ENCODE data around the gene VEGFD.
A peak's percentile ranks its signal among the peaks of the same experiment; 100 is the strongest.
"Not testable (repeated sequence)": the region's sequence is repeated elsewhere in the genome, so short reads cannot be mapped to it uniquely, and the experiment has no call there.

The VEGFD gene

DNA sequence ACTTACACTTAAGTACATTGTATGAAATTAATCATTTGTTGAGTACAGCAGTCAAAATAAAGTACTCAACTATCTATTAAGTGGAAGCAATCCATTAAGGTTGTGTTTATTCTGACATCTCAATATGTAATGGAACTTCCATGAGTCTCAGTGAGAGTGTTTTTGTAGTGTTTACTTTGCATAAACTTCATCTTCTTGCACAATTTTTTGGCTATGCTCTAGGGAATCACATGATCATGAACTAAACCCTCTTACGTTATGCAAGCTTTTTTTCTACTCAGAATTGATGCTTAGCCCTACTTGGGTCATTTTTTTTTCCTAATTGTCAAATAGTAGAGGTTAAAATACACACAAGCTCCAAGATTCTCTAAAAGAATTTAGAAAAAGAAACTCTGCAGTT is 27.8 kb downstream of the VEGFD start:
- DNase-seq: no peak

DNA sequence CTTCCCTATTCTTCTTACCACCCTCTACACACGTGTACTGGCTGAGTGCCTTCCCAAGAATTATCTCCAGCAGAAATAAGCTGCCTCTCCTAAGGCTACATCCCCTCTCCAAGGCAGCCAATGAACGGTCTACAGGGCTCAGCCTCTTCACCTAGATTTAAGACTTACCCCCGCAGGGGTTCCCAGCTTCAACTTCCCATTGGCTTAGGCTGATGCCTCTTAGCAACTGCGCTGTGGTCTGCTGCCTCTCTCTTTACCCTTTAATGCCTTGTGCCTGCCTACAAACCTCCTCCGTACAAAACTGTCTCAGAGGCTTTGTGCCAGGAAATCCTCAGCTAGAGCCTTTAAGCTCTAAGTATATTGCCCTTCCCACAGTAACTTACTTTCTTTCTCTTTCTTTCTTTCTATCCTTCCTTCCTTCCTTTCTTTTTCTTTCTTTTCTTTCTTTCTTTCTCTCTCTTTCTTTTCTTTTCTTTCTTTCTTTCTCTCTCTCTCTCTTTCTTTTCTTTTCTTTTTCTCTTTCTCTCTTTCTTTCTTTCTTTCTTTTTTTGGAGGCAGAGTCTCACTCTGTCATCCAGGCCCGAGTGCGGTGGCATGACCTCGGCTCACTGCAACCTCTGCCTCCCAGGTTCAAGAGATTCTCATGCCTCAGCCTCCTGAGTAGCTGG is 33.8 kb downstream of the VEGFD start:
- DNase-seq: no peak

GRCh38 chrX:15349046-15349445 is 35.2 kb downstream of the VEGFD start:
- no peak for DNase-seq

DNA sequence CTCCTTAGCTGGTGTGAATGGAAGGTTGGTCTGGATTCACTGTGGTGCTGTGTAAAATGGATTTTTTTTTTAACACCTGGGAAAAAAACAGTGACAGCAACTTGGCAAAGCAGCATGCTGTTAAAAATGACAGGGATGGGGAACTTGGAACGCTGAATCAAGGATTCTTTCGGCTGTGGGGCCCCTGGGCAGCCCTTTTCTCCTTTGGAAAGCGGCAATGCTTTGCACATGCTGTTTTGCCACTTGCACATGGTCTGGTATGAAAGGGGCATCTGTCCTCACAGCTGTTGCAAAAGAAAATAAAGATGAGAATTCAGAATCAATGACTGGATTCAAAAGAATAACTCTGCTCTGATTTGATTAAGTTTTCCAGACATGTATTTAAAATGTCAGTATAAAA is 38.2 kb downstream of the VEGFD start:
- DNase-seq: no peak

- no peak for DNase-seq
Measured at GRCh38 chrX:15344106-15344505, 40.1 kb downstream of the VEGFD start.

- DNase-seq: no peak
Measured at GRCh38 chrX:15343075-15343476, 41.1 kb downstream of the VEGFD start.

DNA sequence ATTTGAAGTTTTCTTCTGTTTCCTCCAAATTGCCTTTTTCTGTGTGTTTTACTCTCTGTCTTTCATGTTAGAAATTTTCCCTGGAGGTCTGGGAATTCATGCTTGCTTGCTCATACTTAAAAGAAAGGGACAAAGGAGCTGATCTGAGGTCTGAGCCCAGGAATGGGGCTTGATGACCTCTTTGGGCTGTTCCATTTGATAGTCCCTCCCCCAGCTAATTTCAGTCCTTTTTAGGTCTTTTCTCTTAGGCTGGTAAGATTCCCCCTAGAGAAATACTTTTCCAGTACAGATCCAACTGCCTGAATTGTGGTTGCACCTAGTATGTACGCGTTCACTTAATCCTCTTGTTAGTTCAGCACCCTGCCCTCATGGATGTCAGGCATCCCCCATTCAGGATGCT is 43.3 kb downstream of the VEGFD start:
- DNase-seq: no peak

GRCh38 chrX:15336023-15336413 is 48.2 kb downstream of the VEGFD start:
- no peak for DNase-seq

DNA sequence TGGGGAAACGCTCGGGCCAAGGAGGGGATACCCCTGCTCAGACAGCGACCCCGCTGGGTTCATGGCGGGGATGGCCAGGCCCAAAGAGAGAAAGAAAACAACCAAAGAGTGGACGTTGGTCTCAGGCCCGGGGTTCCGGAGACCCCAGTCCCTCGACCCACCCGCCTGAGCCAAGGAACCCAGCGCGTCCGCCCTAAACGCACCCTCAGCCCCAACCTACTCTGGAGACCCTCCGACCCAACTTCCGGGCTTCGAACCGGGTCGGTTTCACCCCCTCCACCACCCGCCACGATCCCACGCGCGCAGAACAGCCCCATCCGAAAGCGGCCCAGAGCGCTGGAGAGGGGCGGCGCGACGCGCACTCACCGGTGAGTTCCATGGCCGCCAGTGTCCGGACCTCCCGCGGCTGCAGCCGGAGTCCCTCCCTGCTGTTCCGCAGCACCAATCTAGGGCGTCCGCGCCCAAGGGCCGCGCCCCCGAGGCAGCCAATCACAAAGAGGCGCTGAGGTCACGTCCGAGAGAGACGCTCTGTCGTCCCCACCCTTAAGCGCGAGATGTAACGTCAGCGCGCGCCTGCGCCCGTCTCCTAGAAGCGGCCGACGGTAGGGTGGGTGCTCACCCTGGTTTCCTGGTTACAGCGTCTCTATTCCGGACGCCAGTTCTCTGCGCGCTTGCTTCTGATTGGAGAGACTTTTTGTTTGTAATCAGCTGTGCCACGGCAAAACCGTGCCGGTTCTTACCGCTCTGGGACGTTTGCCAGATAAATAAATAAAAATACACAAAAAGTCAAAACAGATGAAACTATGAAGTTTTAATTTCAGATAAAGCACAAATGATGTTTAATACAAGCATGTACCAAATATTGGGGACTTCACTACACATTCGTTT is 48.8 kb downstream of the VEGFD start, which contains the start of gene PIGA:
Gene PIGA, minus strand, starts transcription at position 389 of the 888 bp plus-strand sequence. CDS start 3,593 bp downstream, outside the sequence.
- DNase-seq: peak; percentile 89

GRCh38 chrX:15334561-15334960 is 49.7 kb downstream of the VEGFD start:
- no peak for DNase-seq

GRCh38 chrX:15328821-15329220 is 55.4 kb downstream of the VEGFD start:
- no peak for DNase-seq

- DNase-seq: no peak
Measured at GRCh38 chrX:15328131-15328530, 56.1 kb downstream of the VEGFD start.

DNA sequence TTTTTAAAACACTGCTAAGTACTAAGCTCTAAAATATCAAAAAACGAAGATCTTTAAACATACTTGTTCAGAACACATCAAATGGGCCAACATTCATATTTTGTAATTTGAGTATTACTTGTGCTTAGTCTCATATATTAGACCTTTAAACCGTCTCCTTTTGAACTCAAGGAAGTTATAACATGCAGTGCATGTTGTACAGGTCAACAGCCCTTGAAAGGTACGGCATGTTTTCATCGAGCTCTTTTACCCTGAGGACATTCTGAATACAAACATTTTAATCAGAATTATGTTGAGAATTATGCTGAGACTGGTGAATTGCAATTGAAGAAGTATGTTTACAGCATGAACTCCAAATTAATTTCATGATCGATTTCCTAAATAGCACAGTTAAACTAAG is 61.7 kb downstream of the VEGFD start:
- no peak for DNase-seq

DNA sequence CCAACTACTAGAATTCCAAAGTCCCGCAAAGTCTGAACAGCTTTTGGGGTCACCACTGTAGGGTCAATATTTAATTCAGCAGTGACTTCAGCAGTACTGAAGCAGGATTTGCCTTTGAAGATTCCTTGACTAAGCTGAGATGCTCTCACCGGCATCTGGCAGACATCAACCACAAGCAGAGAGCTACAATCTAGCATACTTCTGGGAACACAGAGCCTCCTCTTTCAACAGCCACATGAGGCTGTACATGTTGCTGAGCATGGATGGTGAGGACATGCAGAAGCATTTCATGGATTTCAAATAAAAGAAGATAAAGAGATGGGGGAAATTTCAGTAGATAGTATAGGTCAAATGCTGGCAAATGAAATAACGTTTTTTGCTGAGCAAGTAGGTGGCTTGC is 62.1 kb downstream of the VEGFD start:
- no peak for DNase-seq

DNA sequence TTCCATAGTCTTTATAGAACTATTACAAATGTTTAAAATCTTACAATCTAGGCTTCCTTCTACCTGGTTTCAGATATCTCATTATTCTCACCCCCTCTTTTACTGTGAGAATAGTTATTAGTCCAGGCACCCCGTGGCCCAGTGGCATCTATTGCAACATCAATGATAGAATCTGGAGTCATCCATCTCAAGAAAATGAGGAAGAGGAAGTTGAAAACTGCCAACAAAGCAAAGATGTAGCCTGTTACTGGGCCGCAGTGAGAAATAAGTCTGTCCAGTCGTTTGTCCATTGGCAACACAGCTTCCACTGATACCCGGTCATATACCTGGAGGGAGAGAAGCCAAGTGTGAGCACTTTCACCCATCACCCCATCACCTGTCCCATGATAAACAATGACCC is 62.8 kb downstream of the VEGFD start:
- no peak for DNase-seq

- no peak for DNase-seq
Measured at GRCh38 chrX:15320297-15320696, 63.9 kb downstream of the VEGFD start.

DNA sequence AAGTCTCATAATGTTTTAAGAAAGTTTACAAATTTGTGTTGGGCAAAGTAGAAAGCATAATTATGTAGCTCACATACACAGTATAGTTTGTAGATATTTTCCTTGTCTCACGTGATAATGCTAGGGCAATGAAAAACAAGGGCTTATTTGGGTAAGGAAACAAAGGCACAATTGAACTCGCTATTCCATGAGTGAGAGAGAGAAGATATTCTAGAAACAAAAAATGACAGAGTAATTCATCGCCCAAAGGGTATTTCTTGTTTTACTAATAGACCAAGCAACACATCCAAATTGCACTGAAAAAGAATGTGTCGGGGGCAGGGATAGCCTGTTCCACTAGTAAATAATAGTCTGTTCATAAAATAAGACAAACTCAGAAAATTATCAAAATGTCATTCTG is 65.1 kb downstream of the VEGFD start:
- no peak for DNase-seq

GRCh38 chrX:15315509-15315908 is 68.7 kb downstream of the VEGFD start, which contains the start of gene ASB11:
Gene ASB11, minus strand, starts transcription at chrX:15315640. Its CDS starts 35 bp downstream, at chrX:15315605.
- DNase-seq: no peak

- no peak for DNase-seq
Measured at GRCh38 chrX:15314472-15314871, 69.7 kb downstream of the VEGFD start.

DNA sequence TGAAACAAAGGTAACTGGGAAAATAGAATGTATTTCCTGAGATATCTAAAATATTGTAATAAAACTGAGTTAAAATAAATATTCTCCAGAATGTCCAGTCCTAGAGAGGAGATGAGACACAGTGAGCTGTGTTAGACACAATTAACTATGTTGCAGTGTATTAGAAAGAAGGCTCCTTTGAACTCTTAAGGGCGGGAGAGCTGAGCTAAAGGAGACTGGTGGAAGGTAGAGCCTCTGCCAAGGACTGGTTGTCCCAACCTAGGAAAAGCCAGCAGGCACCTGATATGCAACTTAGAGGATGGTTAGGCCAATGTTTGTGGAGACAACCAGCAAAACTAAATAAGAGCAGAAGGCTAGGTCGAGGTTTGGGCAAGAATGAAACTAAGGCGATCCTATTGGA is 73.1 kb downstream of the VEGFD start:
- no peak for DNase-seq

GRCh38 chrX:15310117-15310516 is 74.1 kb downstream of the VEGFD start:
- no peak for DNase-seq

DNA sequence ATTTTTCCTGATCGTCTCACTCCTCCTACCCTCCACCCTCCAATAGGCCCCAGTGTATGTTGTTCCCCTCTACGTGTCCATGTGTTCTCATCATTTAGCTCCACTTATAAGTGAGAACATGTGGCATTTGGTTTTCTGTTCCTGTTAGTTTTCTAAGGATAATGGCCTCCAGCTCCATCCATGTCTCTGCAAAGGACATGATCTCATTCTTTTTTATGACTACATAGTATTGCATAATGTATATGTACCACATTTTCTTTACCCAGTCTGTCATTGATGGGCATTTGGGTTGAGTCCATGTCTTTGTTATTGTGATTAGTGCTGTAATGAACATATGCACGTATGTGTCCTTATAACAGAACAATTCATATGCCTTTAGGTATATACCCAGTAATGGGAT is 78.3 kb downstream of the VEGFD start:
- not testable (repeated sequence) for DNase-seq

DNA sequence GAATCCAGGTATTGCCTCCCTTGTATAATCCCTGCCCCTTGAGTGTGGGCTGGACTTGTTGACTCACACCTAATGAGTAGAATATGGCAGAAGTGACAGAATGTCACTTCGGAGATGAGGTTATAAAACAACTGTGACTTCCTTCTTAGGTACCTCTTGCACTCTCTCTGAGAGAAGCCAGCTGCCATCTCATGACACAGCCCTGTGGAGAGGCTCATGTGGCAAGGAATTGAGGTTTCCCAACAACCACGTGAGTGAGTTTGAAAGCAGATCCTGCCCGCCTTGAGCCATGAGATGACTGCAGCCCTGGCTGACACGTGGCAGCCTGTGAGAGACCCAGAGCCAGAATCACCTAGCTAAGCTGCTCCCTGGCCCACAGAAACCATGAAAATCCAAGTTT is 82.3 kb downstream of the VEGFD start:
- DNase-seq: no peak

All from T1000 (cell line).